Muscle of back (tissue), 10 donors: ENCODE measurements around the gene PKLR. TPM values are rescaled to one million over a fixed set of nuclear protein-coding genes. Genes with fewer than 3 reads are reported as not detected.

ENCODE experiments used
- polyA plus RNA-seq, 10 donors: library from polyadenylated mRNA; unstranded; fragments of 120-200 nt; gene quantifications; one replicate each; pipeline ENCODE4 v1.2.1, GENCODE V29; 2013; ENCODE audit not compliant: insufficient read length in 10 of 10

PKLR gene
- polyA plus RNA-seq, 10 donors, result 0.08 to 0.36 (median 0.13) TPM; not detected in 3

Other genes with a start within 250 kb of the PKLR start
- 10 to 100 TPM in 1 of 10 donors, 1 to 10 TPM in 9; 5.1 to 10.2 (median 7.0) TPM for gene EFNA4, start 237.7 kb downstream of the PKLR start, polyA plus RNA-seq
- gene EFNA3, start 222.6 kb downstream of the PKLR start, polyA plus RNA-seq, result 1 to 10 TPM; 2.1 to 5.3 (median 2.3) TPM
- 10 to 100 TPM; 19.4 to 31.5 (median 22.8) TPM for gene EFNA1, start 173.6 kb downstream of the PKLR start, polyA plus RNA-seq
- 10 to 100 TPM; 18.1 to 21.6 (median 21.1) TPM for gene SLC50A1, start 165.6 kb downstream of the PKLR start, polyA plus RNA-seq
- 10 to 100 TPM; 11.9 to 28.7 (median 18.8) TPM for gene DPM3, start 160.9 kb downstream of the PKLR start, polyA plus RNA-seq
- gene KRTCAP2, start 128.1 kb downstream of the PKLR start, polyA plus RNA-seq, result 100 to 1,000 TPM in 2 of 10 donors, 10 to 100 TPM in 8; 77.1 to 103 (median 93.4) TPM
- under 1 TPM; 0.21 to 0.83 (median 0.52) TPM for gene TRIM46, start 127.6 kb downstream of the PKLR start, polyA plus RNA-seq
- 10 to 100 TPM; 48.6 to 97.0 (median 68.0) TPM for gene THBS3, start 93.5 kb downstream of the PKLR start, polyA plus RNA-seq
- 10 to 100 TPM; 16.3 to 26.1 (median 21.6) TPM for gene MTX1, start 92.7 kb downstream of the PKLR start, polyA plus RNA-seq
- gene ENTREP3, start 46.0 kb downstream of the PKLR start, polyA plus RNA-seq, result 10 to 100 TPM; 11.7 to 18.1 (median 15.3) TPM
- 10 to 100 TPM; 39.1 to 50.0 (median 40.8) TPM for gene SCAMP3, start 39.1 kb downstream of the PKLR start, polyA plus RNA-seq
- 10 to 100 TPM; 34.2 to 54.5 (median 41.4) TPM for gene CLK2, start 27.9 kb downstream of the PKLR start, polyA plus RNA-seq
- 1 to 10 TPM; 3.0 to 8.1 (median 4.2) TPM for gene HCN3, start 24.0 kb downstream of the PKLR start, polyA plus RNA-seq
- gene FDPS, start 7.4 kb upstream of the PKLR start, polyA plus RNA-seq, result 100 to 1,000 TPM in 8 of 10 donors, 10 to 100 TPM in 2; 88.5 to 139 (median 110) TPM
- 10 to 100 TPM; 20.5 to 30.4 (median 26.7) TPM for gene RUSC1, start 19.5 kb upstream of the PKLR start, polyA plus RNA-seq